DOHH2 (cell line): ENCODE measurements around the gene RHCG.

Experiments
- H3F3A ChIP-seq: fragments of 200-600 bp; sonication (generic), shearing (Covaris generic); 2 replicates; pipeline ENCODE4 v1.6.0; 2016; ENCODE audit warnings: antibody characterized with exemption, mild to moderate bottlenecking; ENCODE audit not compliant: control insufficient read depth, insufficient read depth
- H3K27ac ChIP-seq: fragments of 200-600 bp; sonication (generic); 2 replicates; pipeline ENCODE4 v1.5.1; 2014; ENCODE audit warnings: low read depth, mild to moderate bottlenecking, low read length, moderate library complexity
- H3K27me3 ChIP-seq: fragments of 200-600 bp; sonication (generic); 2 replicates; pipeline ENCODE4 v1.6.1; 2014; ENCODE audit warnings: mild to moderate bottlenecking, low read length, mixed read lengths; ENCODE audit not compliant: control insufficient read depth
- H3K36me3 ChIP-seq: fragments of 200-600 bp; sonication (generic); 2 replicates; pipeline ENCODE4 v1.6.1; 2014; ENCODE audit warnings: mild to moderate bottlenecking, low read length, moderate library complexity, mixed read lengths; ENCODE audit not compliant: control insufficient read depth
- H3K4me1 ChIP-seq: fragments of 200-600 bp; sonication (generic); 2 replicates; pipeline ENCODE4 v1.6.1; 2014; ENCODE audit warnings: mild to moderate bottlenecking, low read length, mixed read lengths; ENCODE audit not compliant: control insufficient read depth
- H3K4me2 ChIP-seq: fragments of 200-600 bp; sonication (generic); 2 replicates; pipeline ENCODE4 v1.6.0; 2014; ENCODE audit warnings: mild to moderate bottlenecking, low read length, moderate library complexity
- H3K4me3 ChIP-seq: fragments of 200-600 bp; sonication (generic); 2 replicates; pipeline ENCODE4 v1.5.1; 2014; ENCODE audit warnings: mild to moderate bottlenecking, low read length, mixed read lengths
- H3K79me2 ChIP-seq: fragments of 200-600 bp; sonication (generic); 2 replicates; pipeline ENCODE4 v1.6.1; 2014; ENCODE audit warnings: mild to moderate bottlenecking, low read length, mixed read lengths; ENCODE audit not compliant: control insufficient read depth
- H3K9me2 ChIP-seq: fragments of 200-600 bp; sonication (generic); replicated peaks from 2 replicates; pipeline ENCODE4 v1.6.1; 2014; ENCODE audit warnings: mild to moderate bottlenecking, low read length, mixed read lengths; ENCODE audit not compliant: control insufficient read depth
- H3K9me3 ChIP-seq: fragments of 200-600 bp; sonication (generic); 2 replicates; pipeline ENCODE4 v1.6.1; 2014; ENCODE audit warnings: antibody characterized with exemption, low read length, mixed read lengths; ENCODE audit not compliant: control insufficient read depth, insufficient read depth
- H4K20me1 ChIP-seq: fragments of 200-600 bp; sonication (generic); 2 replicates; pipeline ENCODE4 v1.6.0; 2014; ENCODE audit warnings: low read depth, mild to moderate bottlenecking, antibody characterized with exemption, low read length, moderate library complexity; ENCODE audit not compliant: control insufficient read depth, insufficient read depth
- EZH2phosphoT487 ChIP-seq: fragments of 200-600 bp; sonication (generic); IDR thresholded peaks from 2 replicates; pipeline ENCODE4 v1.6.1; 2017; ENCODE audit warnings: borderline replicate concordance, mild to moderate bottlenecking, antibody characterized with exemption, low read length, moderate library complexity, mixed read lengths
- TF ChIP-seq, protein P1 (sequence below): fragments of 200-600 bp; sonication (generic); IDR thresholded peaks from one replicate; pipeline ENCODE4 v1.5.1; 2014; ENCODE audit warnings: antibody characterized with exemption, mild to moderate bottlenecking, low read depth, low read length; ENCODE audit not compliant: poor library complexity, severe bottlenecking

RHCG gene

DNA sequence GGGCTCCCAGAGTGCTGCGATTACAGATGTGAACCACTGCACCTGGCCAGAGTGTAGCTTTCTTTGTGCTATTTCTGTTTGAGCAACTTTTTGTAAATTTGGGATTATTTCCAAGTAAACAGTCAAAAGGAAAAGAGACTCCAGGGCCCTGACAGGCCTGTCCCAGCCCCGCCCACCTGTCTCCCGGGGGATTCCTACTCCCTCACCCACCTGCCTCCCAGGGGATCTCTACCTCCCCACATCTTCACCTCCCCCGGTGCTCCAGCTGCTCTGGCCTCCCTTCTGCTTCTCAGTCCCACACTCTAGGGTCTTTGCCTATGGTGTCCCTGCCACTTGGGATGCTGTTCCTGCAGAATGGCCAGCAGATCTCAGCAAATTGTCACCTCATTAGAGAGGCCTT lies 7.0 kb downstream of the RHCG start:
- Histone ChIP-seq H3K4me3 (no peak overlapping the region), H3K9me3 (no peaks in the 10 kb centered on the region), H3K36me3 (no peaks in the 10 kb centered on the region), H3K79me2 (no peaks in the 10 kb centered on the region), H3K4me2 (no peak overlapping the region), H4K20me1 (no peaks in the 10 kb centered on the region), H3K27me3 (peaks cover 18% of the 10 kb centered on the region; the same call in 1 of the 2 replicates), H3F3A (no peaks in the 10 kb centered on the region), H3K4me1 (no peaks in the 10 kb centered on the region), H3K9me2 (no peaks in the 10 kb centered on the region), H3K27ac (no peak overlapping the region)
- TF ChIP-seq, protein P1, sequence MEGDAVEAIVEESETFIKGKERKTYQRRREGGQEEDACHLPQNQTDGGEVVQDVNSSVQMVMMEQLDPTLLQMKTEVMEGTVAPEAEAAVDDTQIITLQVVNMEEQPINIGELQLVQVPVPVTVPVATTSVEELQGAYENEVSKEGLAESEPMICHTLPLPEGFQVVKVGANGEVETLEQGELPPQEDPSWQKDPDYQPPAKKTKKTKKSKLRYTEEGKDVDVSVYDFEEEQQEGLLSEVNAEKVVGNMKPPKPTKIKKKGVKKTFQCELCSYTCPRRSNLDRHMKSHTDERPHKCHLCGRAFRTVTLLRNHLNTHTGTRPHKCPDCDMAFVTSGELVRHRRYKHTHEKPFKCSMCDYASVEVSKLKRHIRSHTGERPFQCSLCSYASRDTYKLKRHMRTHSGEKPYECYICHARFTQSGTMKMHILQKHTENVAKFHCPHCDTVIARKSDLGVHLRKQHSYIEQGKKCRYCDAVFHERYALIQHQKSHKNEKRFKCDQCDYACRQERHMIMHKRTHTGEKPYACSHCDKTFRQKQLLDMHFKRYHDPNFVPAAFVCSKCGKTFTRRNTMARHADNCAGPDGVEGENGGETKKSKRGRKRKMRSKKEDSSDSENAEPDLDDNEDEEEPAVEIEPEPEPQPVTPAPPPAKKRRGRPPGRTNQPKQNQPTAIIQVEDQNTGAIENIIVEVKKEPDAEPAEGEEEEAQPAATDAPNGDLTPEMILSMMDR: no peak
- no peak for TF ChIP-seq EZH2phosphoT487

DNA sequence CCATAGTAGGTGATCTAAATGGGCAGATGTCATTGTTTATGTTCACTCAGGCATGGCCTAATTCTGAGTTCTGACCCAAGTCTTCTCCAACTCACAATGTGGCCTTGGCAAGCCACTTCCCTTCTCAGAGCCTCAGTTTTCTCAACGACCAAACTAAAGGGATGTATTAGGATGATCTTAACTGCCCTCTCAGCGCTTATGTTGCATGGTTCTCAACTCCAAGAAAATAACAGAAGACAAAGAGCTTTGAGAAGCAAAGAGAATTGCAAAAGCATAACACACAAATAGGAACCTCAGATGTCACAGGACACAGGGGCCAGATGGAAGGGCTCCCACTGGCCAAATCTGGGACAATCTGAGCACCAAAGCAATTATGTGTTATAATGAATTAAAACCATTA lies 8.6 kb downstream of the RHCG start:
- Histone ChIP-seq H4K20me1 (no peaks in the 10 kb centered on the region), H3K9me2 (no peaks in the 10 kb centered on the region), H3K4me1 (no peaks in the 10 kb centered on the region), H3F3A (no peaks in the 10 kb centered on the region), H3K4me3 (no peak overlapping the region), H3K27ac (no peak overlapping the region), H3K79me2 (no peaks in the 10 kb centered on the region), H3K9me3 (no peaks in the 10 kb centered on the region), H3K4me2 (no peak overlapping the region), H3K27me3 (peaks cover 16% of the 10 kb centered on the region; the same call in 1 of the 2 replicates), H3K36me3 (no peaks in the 10 kb centered on the region)
- no peak for TF ChIP-seq EZH2phosphoT487
- TF ChIP-seq, protein P1: no peak

DNA sequence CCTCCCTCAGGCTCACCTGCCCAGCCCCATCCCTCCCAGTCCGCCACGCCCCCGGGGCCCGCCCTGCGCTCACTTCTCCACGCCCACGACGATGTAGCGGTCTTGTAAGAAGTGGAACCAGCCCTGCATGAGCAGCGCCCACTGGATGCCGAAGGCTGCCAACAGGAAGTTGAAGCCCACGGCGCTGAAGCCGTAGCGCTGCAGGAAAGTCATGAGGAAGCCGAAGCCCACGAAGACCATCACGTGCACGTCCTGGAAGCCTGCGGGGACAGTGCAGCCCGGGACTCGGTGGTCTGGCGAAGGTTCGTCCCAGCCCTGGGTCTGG lies 9.7 kb downstream of the RHCG start:
- Histone ChIP-seq H3K79me2 (no peaks in the 10 kb centered on the region), H3K9me2 (no peaks in the 10 kb centered on the region), H3K4me3 (0 out of 2 replicates have a peak overlapping the region, but pooled peaks have one; percentile 13), H3F3A (no peaks in the 10 kb centered on the region), H3K27ac (no peak overlapping the region), H4K20me1 (no peaks in the 10 kb centered on the region), H3K4me1 (no peaks in the 10 kb centered on the region), H3K27me3 (peaks cover 16% of the 10 kb centered on the region; the same call in 1 of the 2 replicates), H3K9me3 (no peaks in the 10 kb centered on the region), H3K4me2 (peak overlapping the region; percentile 37), H3K36me3 (no peaks in the 10 kb centered on the region)
- TF ChIP-seq EZH2phosphoT487: no peak
- TF ChIP-seq, protein P1: no peak

DNA sequence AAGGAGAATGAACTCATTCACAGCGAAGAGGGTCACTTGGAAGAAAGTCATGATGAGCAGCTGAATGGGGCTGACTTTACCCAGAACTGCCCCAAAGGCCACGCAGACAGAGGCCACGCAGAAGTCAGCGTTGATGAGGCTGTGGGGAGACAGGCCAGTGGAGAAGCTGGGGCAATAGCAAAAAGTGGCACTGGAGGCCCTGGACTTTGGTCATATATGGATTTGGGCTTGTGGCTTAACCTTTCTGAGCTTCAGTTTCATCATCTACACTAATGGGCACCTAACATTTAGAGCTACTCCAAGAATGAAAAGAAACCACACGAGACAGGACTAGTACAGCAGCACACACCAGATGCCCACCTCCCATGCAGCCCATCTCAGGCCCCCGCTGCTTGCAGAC lies 13.3 kb downstream of the RHCG start:
- Histone ChIP-seq H3K27me3 (peaks cover 21% of the 10 kb centered on the region), H3K4me3 (no peak overlapping the region), H3K4me2 (no peak overlapping the region), H3K79me2 (no peaks in the 10 kb centered on the region), H3K9me3 (no peaks in the 10 kb centered on the region), H3K4me1 (no peaks in the 10 kb centered on the region), H3K9me2 (no peaks in the 10 kb centered on the region), H3F3A (no peaks in the 10 kb centered on the region), H4K20me1 (no peaks in the 10 kb centered on the region), H3K27ac (no peak overlapping the region), H3K36me3 (no peaks in the 10 kb centered on the region)
- no peak for TF ChIP-seq EZH2phosphoT487
- TF ChIP-seq, protein P1: no peak
